Right atrium auricular region (tissue), 2 donors: Measurements from ENCODE around the gene SNX6. TPM values are rescaled to one million over a fixed set of nuclear protein-coding genes. Genes with fewer than 3 reads are reported as not detected.
A peak's percentile ranks its signal among the peaks of the same experiment; 100 is the strongest.
"Not testable (repeated sequence)": the region's sequence is repeated elsewhere in the genome, so short reads cannot be mapped to it uniquely, and the experiment has no call there.

Source experiments
- DNase-seq: peaks from one replicate; pipeline ENCODE4 v3.0.0-alpha.2; 2019; ENCODE audit warnings: low spot score
- H3K27ac ChIP-seq, 2 donors: fragments of 200-600 bp; sonication (generic); 1 replicate in 1 of 2; 2 replicates in 1 of 2; pipeline ENCODE4 v1.5.1; 2016 to 2019
- H3K27me3 ChIP-seq, 2 donors: fragments of 200-600 bp; sonication (generic); one replicate each; pipeline versions ENCODE4 v1.5.1 to v1.6.0; 2017 to 2019
- H3K36me3 ChIP-seq: fragments of 200-600 bp; sonication (generic); one replicate; pipeline ENCODE4 v1.5.1; 2016
- H3K4me1 ChIP-seq, 2 donors: fragments of 200-600 bp; sonication (generic); one replicate each; pipeline versions ENCODE4 v1.5.1 to v1.6.0; 2017 to 2019
- H3K4me3 ChIP-seq, 2 donors: fragments of 200-600 bp; sonication (generic); 1 replicate in 1 of 2; 2 replicates in 1 of 2; pipeline ENCODE4 v1.5.1; 2017 to 2019; ENCODE audit warnings: mild to moderate bottlenecking in 1 of 2, moderate library complexity in 1 of 2
- H3K9me3 ChIP-seq, 2 donors: fragments of 200-600 bp; sonication (generic); one replicate each; pipeline ENCODE4 v1.5.1; 2019
- total RNA-seq, 2 donors: library from RNA; depleted of rRNA; stranded (reverse); fragments of >200 nt; gene quantifications; one replicate each; pipeline ENCODE4 v1.1.0, GENCODE V29; 2016
- TF ChIP-seq, protein P1 (sequence below), 2 donors: fragments of 200-600 bp; sonication (generic); IDR thresholded peaks; one replicate each; pipeline ENCODE4 v1.5.1; 2019; ENCODE audit warnings: antibody characterized with exemption in 2 of 2

SNX6 gene
- total RNA-seq, 2 donors from 2014 or later: 61.6 to 63.5 TPM

- no peak for DNase-seq
- H3K27me3 ChIP-seq: no peaks in the 10 kb centered on the region
- H3K4me3 ChIP-seq: no peak overlapping the region
Observed at GRCh38 chr14:34554540-34555250, 75.3 kb downstream of the SNX6 start.

GRCh38 chr14:34549276-34549966, 80.5 kb downstream of the SNX6 start:
- not testable (repeated sequence) for H3K36me3 ChIP-seq, H3K27ac ChIP-seq, H3K27me3 ChIP-seq, DNase-seq, H3K9me3 ChIP-seq, H3K4me1 ChIP-seq, H3K4me3 ChIP-seq

More at GRCh38 chr14:34554540-34555250, 75.3 kb downstream of the SNX6 start:
- peak overlapping the region; percentile 24 to 51 for H3K27ac ChIP-seq
- peaks cover 0 to 8% of the 10 kb centered on the region in 2 donors for H3K4me1 ChIP-seq
- no peaks in the 10 kb centered on the region for H3K36me3 ChIP-seq
- H3K9me3 ChIP-seq: no peaks in the 10 kb centered on the region
- TF ChIP-seq, protein P1, sequence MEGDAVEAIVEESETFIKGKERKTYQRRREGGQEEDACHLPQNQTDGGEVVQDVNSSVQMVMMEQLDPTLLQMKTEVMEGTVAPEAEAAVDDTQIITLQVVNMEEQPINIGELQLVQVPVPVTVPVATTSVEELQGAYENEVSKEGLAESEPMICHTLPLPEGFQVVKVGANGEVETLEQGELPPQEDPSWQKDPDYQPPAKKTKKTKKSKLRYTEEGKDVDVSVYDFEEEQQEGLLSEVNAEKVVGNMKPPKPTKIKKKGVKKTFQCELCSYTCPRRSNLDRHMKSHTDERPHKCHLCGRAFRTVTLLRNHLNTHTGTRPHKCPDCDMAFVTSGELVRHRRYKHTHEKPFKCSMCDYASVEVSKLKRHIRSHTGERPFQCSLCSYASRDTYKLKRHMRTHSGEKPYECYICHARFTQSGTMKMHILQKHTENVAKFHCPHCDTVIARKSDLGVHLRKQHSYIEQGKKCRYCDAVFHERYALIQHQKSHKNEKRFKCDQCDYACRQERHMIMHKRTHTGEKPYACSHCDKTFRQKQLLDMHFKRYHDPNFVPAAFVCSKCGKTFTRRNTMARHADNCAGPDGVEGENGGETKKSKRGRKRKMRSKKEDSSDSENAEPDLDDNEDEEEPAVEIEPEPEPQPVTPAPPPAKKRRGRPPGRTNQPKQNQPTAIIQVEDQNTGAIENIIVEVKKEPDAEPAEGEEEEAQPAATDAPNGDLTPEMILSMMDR (IDR thresholded peaks at IDR 0.05): no peak

DNA sequence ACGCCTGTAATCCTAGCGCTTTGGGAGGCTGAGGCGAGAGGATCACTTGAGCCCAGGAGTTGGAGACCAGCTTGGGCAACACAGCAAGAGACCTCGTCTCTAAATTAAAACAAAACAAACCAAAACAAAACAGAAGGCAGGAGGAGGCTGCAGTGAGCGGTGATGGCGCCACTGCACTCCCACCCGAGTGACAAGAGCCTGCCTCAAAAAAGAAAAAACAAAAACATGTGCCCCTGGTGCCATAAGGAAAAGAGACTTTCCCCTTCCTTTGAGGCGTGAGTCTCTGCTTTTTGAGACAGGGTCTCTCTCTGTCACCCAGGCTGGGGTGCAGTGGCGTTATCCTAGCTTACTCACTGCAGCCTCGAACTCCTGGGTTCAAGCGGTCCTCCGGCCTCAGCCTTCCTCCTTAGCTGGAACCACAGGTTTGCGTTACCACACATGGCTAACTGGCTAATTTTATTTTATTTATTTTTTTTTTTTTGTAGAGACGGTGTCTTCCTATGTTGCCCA, 81.4 kb downstream of the SNX6 start:
- H3K4me3 ChIP-seq: no peak overlapping the region
- no peak overlapping the region for H3K27ac ChIP-seq
- TF ChIP-seq, protein P1 (IDR thresholded peaks at IDR 0.05): no peak
- no peaks in the 10 kb centered on the region for H3K4me1 ChIP-seq
- no peaks in the 10 kb centered on the region for H3K36me3 ChIP-seq
- no peaks in the 10 kb centered on the region for H3K9me3 ChIP-seq
- no peaks in the 10 kb centered on the region for H3K27me3 ChIP-seq
- no peak for DNase-seq

DNA sequence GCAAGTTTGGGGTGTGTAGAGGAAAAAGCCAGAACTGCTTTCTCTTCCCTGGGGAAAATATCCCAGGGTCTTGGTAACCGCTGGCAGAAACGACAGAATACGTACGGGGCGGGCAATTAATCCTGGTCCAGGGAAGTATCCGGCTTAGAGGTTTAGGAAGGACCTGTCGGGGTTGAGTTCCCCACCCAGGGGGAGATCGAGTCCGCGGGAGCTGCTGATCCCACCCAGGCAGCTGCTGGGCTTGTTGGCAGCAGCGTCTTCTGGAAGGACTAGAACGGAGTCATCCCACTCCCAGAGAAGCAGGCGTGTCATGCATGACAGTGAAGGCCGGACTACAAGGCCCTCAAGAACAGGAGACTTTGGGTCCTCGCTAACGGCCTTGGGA, 82.8 kb downstream of the SNX6 start:
- not testable (repeated sequence) for H3K9me3 ChIP-seq

DNA sequence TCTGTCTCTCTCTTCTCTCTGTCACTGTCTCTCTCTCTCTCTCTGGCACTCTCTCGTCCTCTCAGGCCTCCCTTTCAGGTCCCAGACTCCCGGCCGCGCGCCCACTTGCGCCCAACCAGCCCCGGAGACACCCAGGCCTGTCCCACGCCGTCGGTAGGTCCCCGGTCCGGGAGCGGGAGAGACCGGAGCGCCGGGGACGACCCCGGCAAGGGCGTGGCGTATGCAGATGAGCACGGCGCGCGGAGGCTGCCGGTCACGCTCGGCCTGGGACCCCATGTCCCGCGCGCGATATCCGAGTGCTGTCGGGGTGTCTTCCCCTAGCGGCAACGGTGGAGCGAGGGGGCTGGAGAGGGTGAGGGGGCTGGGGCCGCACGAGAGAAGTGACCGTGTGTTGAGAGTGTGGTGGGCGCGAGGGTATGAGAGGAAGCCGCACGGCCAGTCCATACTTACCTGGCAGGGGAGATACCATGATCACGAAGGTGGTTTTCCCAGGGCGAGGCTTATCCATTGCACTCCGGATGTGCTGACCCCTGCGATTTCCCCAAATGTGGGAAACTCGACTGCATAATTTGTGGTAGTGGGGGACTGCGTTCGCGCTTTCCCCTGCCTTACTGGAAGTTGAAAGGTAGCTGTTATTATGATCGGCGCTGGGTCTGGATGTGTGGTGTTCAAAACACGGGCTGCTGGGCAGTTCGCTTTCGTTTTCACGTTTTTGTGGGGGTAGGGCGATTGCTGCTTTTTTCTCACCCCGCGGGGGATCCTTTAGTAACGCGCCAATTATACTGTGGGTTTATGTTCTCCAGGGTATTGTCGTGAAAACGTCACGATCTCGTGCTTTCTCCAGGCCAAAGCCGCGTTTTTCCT, 83.4 kb downstream of the SNX6 start:
- H3K9me3 ChIP-seq, H3K27me3 ChIP-seq, DNase-seq, H3K4me1 ChIP-seq, H3K4me3 ChIP-seq, H3K36me3 ChIP-seq, H3K27ac ChIP-seq: not testable (repeated sequence)

More for the DNA sequence above, 82.8 kb downstream of the SNX6 start:
- not testable (repeated sequence) for H3K27me3 ChIP-seq, H3K4me1 ChIP-seq, H3K36me3 ChIP-seq, H3K4me3 ChIP-seq, H3K27ac ChIP-seq, DNase-seq

DNA sequence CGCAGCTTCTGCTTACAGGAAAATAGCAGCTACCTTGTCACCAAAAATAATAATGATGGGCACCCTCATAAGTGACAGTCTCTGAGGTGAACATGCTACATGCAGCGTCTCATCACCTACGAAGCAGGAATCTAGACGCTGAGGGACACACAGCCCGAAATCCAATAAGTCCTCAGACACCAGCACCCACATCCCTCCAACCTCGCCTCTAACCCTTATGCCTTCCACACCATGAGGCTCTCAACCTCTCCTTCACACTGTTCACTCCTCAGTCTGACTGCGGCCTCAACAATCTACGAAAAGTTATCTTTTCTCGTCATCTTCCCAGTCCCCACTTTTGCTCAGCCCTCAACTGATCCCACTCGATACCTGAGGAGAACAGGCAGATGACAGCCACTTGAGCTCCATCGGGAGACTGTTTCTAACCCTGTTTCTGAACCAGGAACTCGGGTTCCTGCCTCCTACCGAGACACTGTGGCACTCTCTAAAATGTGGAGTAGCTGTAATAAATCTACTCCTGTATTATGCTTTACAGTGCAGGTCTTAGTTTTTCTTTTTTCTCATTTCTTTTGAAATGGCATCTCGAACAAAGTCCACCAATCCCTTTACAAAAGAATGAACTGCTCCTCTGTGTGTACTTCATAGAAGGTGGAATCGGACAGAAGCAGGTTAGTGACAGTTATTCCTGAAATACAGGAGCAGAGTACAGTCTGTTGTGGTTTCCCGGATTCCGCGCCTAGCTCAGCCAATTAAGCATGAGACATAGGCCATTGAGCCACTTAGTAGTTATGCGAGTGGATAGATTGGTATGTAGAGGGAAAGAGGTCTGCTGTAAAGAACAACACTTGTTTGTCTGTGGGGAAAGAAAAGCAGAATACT, 89.5 kb downstream of the SNX6 start:
- not testable (repeated sequence) for DNase-seq, H3K9me3 ChIP-seq, H3K36me3 ChIP-seq, H3K27me3 ChIP-seq
- Histone ChIP-seq H3K4me1 (peaks cover 0 to 23% of the 10 kb centered on the region in 2 donors), H3K27ac (peak overlapping the region; percentile 96 to 97), H3K4me3 (peak overlapping the region; percentile 84 to 91)
